HG03378 (cell line): ENCODE results near the gene AOAH.
"Not testable (repeated sequence)": the region's sequence is repeated elsewhere in the genome, so short reads cannot be mapped to it uniquely, and the experiment has no call there.

Experiments
- ATAC-seq: cut with Tn5 transposase; IDR thresholded peaks from one replicate; pipeline ENCODE4 v1.9.1; 2021; ENCODE audit warnings: mild to moderate bottlenecking, moderate library complexity; ENCODE audit not compliant: unreplicated experiment

The AOAH gene

GRCh38 chr7:36658335-36659171 lies 65.7 kb downstream of the AOAH start:
- ATAC-seq, result no peak

- no peak for ATAC-seq
These were observed 67.1 kb downstream of the AOAH start for GRCh38 chr7:36657036-36657660.

- no peak for ATAC-seq
These were observed 69.9 kb downstream of the AOAH start for GRCh38 chr7:36654436-36654835.

GRCh38 chr7:36653663-36654355 lies 70.5 kb downstream of the AOAH start:
- no peak for ATAC-seq

GRCh38 chr7:36653008-36653662 lies 71.2 kb downstream of the AOAH start:
- no peak for ATAC-seq

- no peak for ATAC-seq
These were observed 71.9 kb downstream of the AOAH start for GRCh38 chr7:36652431-36652830.

GRCh38 chr7:36651404-36651803 lies 72.9 kb downstream of the AOAH start:
- no peak for ATAC-seq

GRCh38 chr7:36650766-36651312 lies 73.5 kb downstream of the AOAH start:
- ATAC-seq, result no peak

GRCh38 chr7:36650320-36650719 lies 74.0 kb downstream of the AOAH start:
- no peak for ATAC-seq

- not testable (repeated sequence) for ATAC-seq
These were observed 75.0 kb downstream of the AOAH start for GRCh38 chr7:36649319-36649718.

GRCh38 chr7:36648441-36648840 lies 75.9 kb downstream of the AOAH start:
- ATAC-seq, result no peak

GRCh38 chr7:36644625-36645422 lies 79.5 kb downstream of the AOAH start:
- ATAC-seq, result no peak

GRCh38 chr7:36642414-36642813 lies 81.9 kb downstream of the AOAH start:
- no peak for ATAC-seq

GRCh38 chr7:36642010-36642409 lies 82.3 kb downstream of the AOAH start:
- no peak for ATAC-seq

- no peak for ATAC-seq
These were observed 83.6 kb downstream of the AOAH start for GRCh38 chr7:36640682-36641081.

GRCh38 chr7:36639826-36640225 lies 84.5 kb downstream of the AOAH start:
- no peak for ATAC-seq

GRCh38 chr7:36638586-36639263 lies 85.6 kb downstream of the AOAH start:
- ATAC-seq, result no peak

- ATAC-seq, result no peak
These were observed 86.2 kb downstream of the AOAH start for GRCh38 chr7:36638140-36638539.

GRCh38 chr7:36637417-36637816 lies 86.9 kb downstream of the AOAH start:
- ATAC-seq, result no peak

GRCh38 chr7:36636126-36636525 lies 88.2 kb downstream of the AOAH start:
- ATAC-seq, result no peak
